Ovary (tissue), 9 donors: Measurements from ENCODE around the gene LZTS3. TPM values are rescaled to one million over a fixed set of nuclear protein-coding genes. Genes with fewer than 3 reads are reported as not detected.
A peak's percentile ranks its signal among the peaks of the same experiment; 100 is the strongest.

Experiments used
- DNase-seq, 5 donors: peaks; one replicate each; pipeline ENCODE4 v3.0.0-alpha.2; 2019 to 2020
- H3K27ac ChIP-seq, 2 donors: fragments of 200-600 bp; one replicate each; pipeline versions ENCODE4 v1.5.1 to v1.8.0; 2019 to 2022
- H3K27me3 ChIP-seq: fragments of 200-600 bp; one replicate; pipeline ENCODE4 v1.8.0; 2022
- H3K36me3 ChIP-seq: fragments of 200-600 bp; sonication (generic); one replicate; pipeline ENCODE4 v1.5.1; 2019
- H3K4me1 ChIP-seq: one replicate; pipeline ENCODE4 v1.8.1; 2013; ENCODE audit warnings: mild to moderate bottlenecking, moderate library complexity; ENCODE audit not compliant: insufficient read depth
- H3K4me3 ChIP-seq: fragments of 200-600 bp; sonication (generic); one replicate; pipeline ENCODE4 v1.5.1; 2017
- H3K9me3 ChIP-seq, 2 donors: fragments of 200-600 bp in 1 of 2; sonication (generic) in 1 of 2; one replicate each; pipeline versions ENCODE4 v1.5.1 to v1.8.1; 2013 to 2019; ENCODE audit warnings: mild to moderate bottlenecking in 1 of 2, moderate library complexity in 1 of 2
- CTCF ChIP-seq, 3 donors: fragments of 450-650 bp in 2 of 3; fragments of 200-600 bp in 1 of 3; IDR thresholded peaks; one replicate each; pipeline versions ENCODE4 v1.5.1 to v1.8.0; 2016 to 2022; ENCODE audit warnings: antibody characterized with exemption in 3 of 3, mild to moderate bottlenecking in 1 of 3
- EP300 ChIP-seq: sonication (generic); formaldehyde crosslinking; IDR thresholded peaks from one replicate; pipeline ENCODE4 v1.6.1; 2017; ENCODE audit warnings: antibody characterized with exemption
- POLR2A ChIP-seq: fragments of 450-650 bp; IDR thresholded peaks from one replicate; pipeline ENCODE4 v1.6.1; 2017; ENCODE audit warnings: antibody characterized with exemption, mild to moderate bottlenecking, moderate library complexity
- WGBS, 3 donors: extraction: QIAGEN DNeasy Blood & Tissue Kit in 1 of 3; methylation state at CpG; one replicate each; pipeline versions ENCODE4 v1.1.5 to v1.1.7; 2013 to 2017; 5-methylcytosine and 5-hydroxymethylcytosine counted together
- intact Hi-C, 4 donors: fragments of 100-400 bp; cut with DNase I; formaldehyde crosslinking; loops; one replicate each; pipeline versions ENCODE4 v1.11.0 to v1.15.1; 2022 to 2023
- polyA plus RNA-seq, 2 donors: library from polyadenylated mRNA; stranded (reverse); fragments of 200-250 nt in 1 of 2; fragments of 350-450 nt in 1 of 2; fragmentation: Illumina TruSeq in 1 of 2; extraction: RNeasy Lipid Tissue Mini Kit (QIAGEN cat#74804) in 1 of 2; gene quantifications; one replicate each; pipeline ENCODE4 v1.2.3, GENCODE V29; 2013 to 2014
- total RNA-seq, 7 donors: library from RNA; depleted of rRNA in 2 of 7; stranded (reverse); fragments of >200 nt in 2 of 7; fragmentation: NEBNext Ultra II Directional in 3 of 7; extraction: Animal tissue kit (Norgen Biotek cat#: 25700) in 3 of 7; gene quantifications; one replicate each; pipeline versions ENCODE4 v1.1.0 to v1.2.4, GENCODE V29; 2016 to 2023
- donor health status: DM: no; HTN: no; CAD: no; lungs with moderate emphysema.
- donor health status: DM: no; HTN: no; CAD: no.
- donor health status: Bipolar disorder and iron deficiency.
- donor health status: DM: yes; HTN: yes; CAD: no.
- donor health status: DM: no; HTN: no; CAD: no.
- donor health status: DM: yes; HTN: yes; CAD: no.

LZTS3 gene
- total and polyA plus RNA-seq, 9 donors = 4.2 to 27.4 (median 18.2) TPM

DNA sequence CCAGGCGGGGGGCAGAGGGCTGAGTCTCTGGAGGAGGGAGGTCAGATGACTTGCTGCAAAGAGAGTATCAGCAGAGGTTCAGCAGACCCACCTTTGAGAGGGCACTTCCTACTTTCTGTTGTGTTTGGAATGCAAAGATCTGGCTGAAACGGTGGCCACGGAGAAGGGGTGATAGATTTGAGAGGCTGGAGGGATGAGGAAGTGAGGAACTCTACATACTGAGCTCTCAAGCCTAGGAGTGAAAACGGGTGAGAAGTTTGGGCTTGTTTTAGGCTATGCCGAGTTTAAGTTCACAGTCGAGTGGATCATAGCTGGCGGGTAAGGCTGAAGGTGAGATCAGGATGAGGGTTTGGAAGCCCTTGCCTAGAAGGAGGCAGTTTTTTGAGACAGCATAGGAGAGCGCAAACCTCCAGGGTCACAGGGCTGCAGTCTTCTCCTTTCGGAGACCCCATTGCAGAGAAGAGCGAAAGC, 35.5 kb upstream of the LZTS3 start:
- 4% methylated on average over 10 of the region's 10 CpGs for WGBS, 3 donors
- Histone ChIP-seq H3K4me1 (peaks cover 7% of the 10 kb centered on the region), H3K27ac (peak overlapping the region; percentile 68 to 71), H3K36me3 (no peaks in the 10 kb centered on the region), H3K9me3 (no peaks in the 10 kb centered on the region), H3K27me3 (no peaks in the 10 kb centered on the region), H3K4me3 (peak overlapping the region; percentile 69)
- no peak for DNase-seq
- intact Hi-C loops = no loop called here
- no peak for TF ChIP-seq CTCF (IDR thresholded peaks at IDR 0.05)

DNA sequence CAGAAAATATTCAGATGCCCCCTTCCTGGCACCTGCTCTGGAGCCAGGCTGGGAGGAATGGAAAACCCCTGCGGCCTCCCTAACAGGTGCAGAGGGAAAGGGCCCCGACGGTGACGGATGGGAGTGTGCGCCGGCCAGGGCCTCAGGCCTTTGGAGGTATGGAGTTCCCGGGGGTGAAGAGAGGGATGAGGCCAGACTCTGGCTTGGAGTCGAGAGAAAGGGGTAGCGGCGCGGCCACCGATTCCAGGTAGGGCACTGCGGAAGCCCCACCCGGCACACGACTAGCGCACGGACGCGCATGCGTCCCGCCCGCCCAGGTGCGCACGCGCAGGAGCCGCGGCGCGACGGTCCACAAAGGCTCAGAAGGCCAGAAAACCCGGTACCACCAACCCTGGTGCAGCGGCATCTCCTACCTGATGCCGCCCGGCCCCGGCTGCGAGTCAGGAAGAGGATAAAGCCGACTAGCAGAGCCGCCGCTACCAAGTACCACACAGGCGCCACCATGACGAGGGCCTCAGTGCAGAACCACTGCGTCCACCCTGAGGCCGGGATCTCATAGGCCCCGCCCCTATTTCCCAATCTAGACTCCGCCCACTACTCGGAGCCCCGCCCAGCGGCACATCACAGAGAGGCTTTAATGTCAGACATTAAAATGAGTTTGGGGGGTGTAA, 30.9 kb upstream of the LZTS3 start, which contains the start of gene DDRGK1:
Gene DDRGK1 (minus strand): TSS at position 559 of the 671 bp plus-strand sequence. CDS start 55 bp downstream, at position 504.
- intact Hi-C loops = no loop called here
- peak within 1 kb of the TSS; percentile 24 to 68 for H3K27ac ChIP-seq
- TF ChIP-seq EP300 (no peak), CTCF (IDR thresholded peaks at IDR 0.05) (peak in 1 of 3 donors; percentile 17), POLR2A (peak; percentile 83)
- 0 to 1% (median 1%) methylated on average over 42 to 48 of the region's 48 CpGs for WGBS, 3 donors
- H3K36me3 ChIP-seq = no peaks in the 10 kb centered on the region
- peaks cover 7% of the 10 kb centered on the region for H3K4me1 ChIP-seq
- DNase-seq = peak; percentile 86 to 95 (median 93)
- H3K27me3 ChIP-seq = no peaks in the 10 kb centered on the region
- H3K9me3 ChIP-seq = no peaks in the 10 kb centered on the region
- peak within 1 kb of the TSS; percentile 70 for H3K4me3 ChIP-seq

DNA sequence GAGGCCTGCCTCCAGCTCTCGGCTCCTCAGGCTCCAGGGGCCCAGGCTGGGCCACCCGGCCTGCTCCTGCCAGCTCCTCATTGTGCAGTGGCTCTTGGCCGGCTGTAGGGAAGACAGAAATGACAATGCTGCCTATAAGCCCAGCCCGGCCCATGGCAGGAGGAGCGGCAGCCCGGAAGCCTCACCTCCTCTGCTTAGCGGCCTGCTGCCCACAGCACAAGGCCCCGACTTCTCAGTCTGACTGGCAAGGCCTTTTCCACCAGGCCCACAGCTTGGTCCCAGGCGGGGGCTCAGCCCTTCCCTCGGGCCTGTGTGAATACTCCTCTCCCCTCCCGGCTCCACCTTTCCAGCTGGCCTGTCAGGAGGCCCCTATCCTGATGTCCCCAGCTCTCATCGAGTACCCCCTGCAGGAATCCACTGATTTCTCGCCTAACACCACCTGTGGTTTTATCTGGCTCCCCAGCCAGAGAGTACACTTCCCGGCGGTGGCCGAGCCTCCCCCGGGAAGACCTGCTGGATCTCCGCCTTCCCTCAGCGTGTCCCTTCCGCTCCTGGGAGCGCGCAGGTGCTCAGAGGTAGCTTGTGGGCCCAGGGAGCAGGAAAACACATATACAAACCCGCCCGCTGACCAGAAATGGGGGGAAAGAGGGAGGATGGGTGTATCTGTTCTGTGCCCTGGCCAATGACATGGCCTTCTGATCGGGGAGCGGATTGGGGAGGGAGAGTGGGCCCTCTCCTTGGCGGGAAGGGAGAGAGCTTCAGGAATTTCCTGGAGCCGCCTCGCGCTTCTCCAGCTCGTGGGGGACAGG, 30.2 kb upstream of the LZTS3 start:
- peak in 1 of 5 donors; percentile 37 for DNase-seq
- Histone ChIP-seq H3K36me3 (no peaks in the 10 kb centered on the region), H3K4me3 (peak overlapping the region; percentile 70), H3K27ac (peak overlapping the region in 1 of 2 donors; percentile 24), H3K4me1 (peaks cover 7% of the 10 kb centered on the region), H3K9me3 (no peaks in the 10 kb centered on the region), H3K27me3 (no peaks in the 10 kb centered on the region)
- intact Hi-C loops = no loop called here
- WGBS, 3 donors = 10 to 11% (median 10%) methylated on average over 31 of the region's 31 CpGs
- TF ChIP-seq EP300 (no peak), POLR2A (no peak), CTCF (IDR thresholded peaks at IDR 0.05) (no peak)

DNA sequence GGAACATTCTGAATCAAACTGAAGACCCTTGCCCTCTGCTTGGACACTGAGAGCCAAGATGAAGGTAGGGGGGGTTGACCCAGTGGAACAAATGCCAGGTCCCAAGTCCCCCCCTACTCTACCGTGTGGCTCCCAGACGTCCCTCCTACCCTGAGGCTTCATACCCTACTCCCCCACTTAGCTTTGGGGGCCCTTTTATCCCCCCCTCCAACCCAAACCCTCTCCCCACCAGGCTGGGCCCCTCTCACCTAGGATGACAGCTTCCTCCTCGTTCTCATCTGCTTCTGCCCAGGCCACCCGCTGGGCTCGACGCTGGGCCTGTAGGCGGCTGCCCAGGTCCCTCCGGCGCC, 29.6 kb upstream of the LZTS3 start:
- 43 to 50% (median 49%) methylated on average over 9 of the region's 9 CpGs for WGBS, 3 donors
- no peaks in the 10 kb centered on the region for H3K9me3 ChIP-seq
- H3K27me3 ChIP-seq = no peaks in the 10 kb centered on the region
- no peak for DNase-seq
- intact Hi-C loops = no loop called here
- TF ChIP-seq POLR2A (no peak), EP300 (no peak), CTCF (IDR thresholded peaks at IDR 0.05) (no peak)
- H3K36me3 ChIP-seq = no peaks in the 10 kb centered on the region
- peak overlapping the region in 1 of 2 donors; percentile 24 for H3K27ac ChIP-seq
- H3K4me3 ChIP-seq = peak overlapping the region; percentile 70
- peaks cover 7% of the 10 kb centered on the region for H3K4me1 ChIP-seq
